ENCODE measurements around the gene ANKRD17.

DNA sequence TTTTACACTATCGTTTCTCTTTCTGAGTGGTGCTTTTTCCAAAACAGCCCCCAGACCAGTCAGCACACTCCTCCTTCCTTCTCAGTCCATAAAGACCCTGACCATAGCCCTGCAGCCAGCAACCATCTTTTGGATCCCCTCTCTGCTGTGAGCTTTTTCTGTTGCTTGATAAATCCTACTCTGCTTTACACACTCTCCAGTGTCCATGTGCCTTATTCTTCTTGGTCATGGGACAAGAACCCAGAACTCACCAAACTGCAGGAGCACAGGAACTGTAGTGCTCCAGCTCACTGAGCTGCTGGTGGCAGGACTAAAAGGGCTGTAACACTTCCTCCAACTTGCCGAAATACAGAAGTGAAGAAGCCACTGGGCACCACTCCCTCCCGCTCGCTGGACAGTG, 221.5 kb downstream of the ANKRD17 start:
- TF ChIP-seq, protein P1, sequence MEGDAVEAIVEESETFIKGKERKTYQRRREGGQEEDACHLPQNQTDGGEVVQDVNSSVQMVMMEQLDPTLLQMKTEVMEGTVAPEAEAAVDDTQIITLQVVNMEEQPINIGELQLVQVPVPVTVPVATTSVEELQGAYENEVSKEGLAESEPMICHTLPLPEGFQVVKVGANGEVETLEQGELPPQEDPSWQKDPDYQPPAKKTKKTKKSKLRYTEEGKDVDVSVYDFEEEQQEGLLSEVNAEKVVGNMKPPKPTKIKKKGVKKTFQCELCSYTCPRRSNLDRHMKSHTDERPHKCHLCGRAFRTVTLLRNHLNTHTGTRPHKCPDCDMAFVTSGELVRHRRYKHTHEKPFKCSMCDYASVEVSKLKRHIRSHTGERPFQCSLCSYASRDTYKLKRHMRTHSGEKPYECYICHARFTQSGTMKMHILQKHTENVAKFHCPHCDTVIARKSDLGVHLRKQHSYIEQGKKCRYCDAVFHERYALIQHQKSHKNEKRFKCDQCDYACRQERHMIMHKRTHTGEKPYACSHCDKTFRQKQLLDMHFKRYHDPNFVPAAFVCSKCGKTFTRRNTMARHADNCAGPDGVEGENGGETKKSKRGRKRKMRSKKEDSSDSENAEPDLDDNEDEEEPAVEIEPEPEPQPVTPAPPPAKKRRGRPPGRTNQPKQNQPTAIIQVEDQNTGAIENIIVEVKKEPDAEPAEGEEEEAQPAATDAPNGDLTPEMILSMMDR (IDR thresholded peaks at IDR 0.05): no peak
- no peak for TF ChIP-seq POLR2AphosphoS5 (IDR thresholded peaks at IDR 0.05)

All from transverse colon (tissue), 4 donors.